HEK293T (cell line): ENCODE measurements around the gene GNPDA1.

Experiments used
- BHLHE40 ChIP-seq: fragments of 450-650 bp; IDR thresholded peaks from 2 replicates; pipeline ENCODE4 v1.6.1; 2016; ENCODE audit warnings: mild to moderate bottlenecking, moderate library complexity, borderline replicate concordance
- ELF4 ChIP-seq: fragments of 450-650 bp; IDR thresholded peaks from 2 replicates; pipeline ENCODE4 v1.6.1; 2017; ENCODE audit warnings: antibody characterized with exemption
- FOXM1 ChIP-seq: fragments of 450-650 bp; IDR thresholded peaks from 2 replicates; pipeline ENCODE4 v1.6.1; 2017; ENCODE audit warnings: mild to moderate bottlenecking, borderline replicate concordance
- HDGF ChIP-seq: fragments of 450-650 bp; IDR thresholded peaks from 2 replicates; pipeline ENCODE4 v1.6.1; 2017; ENCODE audit warnings: antibody characterized with exemption, borderline replicate concordance
- L3MBTL2 ChIP-seq: fragments of 450-650 bp; conservative IDR thresholded peaks from 2 replicates; pipeline ENCODE4 v1.6.1; 2016; ENCODE audit warnings: mild to moderate bottlenecking
- ZNF384 ChIP-seq: fragments of 450-650 bp; IDR thresholded peaks from 2 replicates; pipeline ENCODE4 v1.6.1; 2016

GRCh38 chr5:142056816-142057696 lies 44.2 kb upstream of the GNPDA1 start:
- no peak for TF ChIP-seq FOXM1
- TF ChIP-seq ZNF384 = no peak
- no peak for TF ChIP-seq L3MBTL2
- no peak for TF ChIP-seq BHLHE40
- TF ChIP-seq HDGF = no peak
- TF ChIP-seq ELF4 = no peak
